Eye (tissue), 1 donor: ENCODE measurements around the gene RAB5A.
"Not testable (repeated sequence)": the region's sequence is repeated elsewhere in the genome, so short reads cannot be mapped to it uniquely, and the experiment has no call there.

ENCODE experiments used
- DNase-seq: peaks from one replicate; pipeline ENCODE4 v3.0.0-alpha.2; 2015

Gene RAB5A

GRCh38 chr3:19946832-19947548 is at the start of gene RAB5A:
TSS of gene RAB5A (plus strand) at chr3:19947097. CDS start at chr3:19950899, 3,802 bp downstream.
- DNase-seq, result peak; percentile 99

- DNase-seq, result no peak
Measured at GRCh38 chr3:19898721-19899120, 48.2 kb upstream of the RAB5A start.

GRCh38 chr3:19899264-19899663 is 47.6 kb upstream of the RAB5A start:
- no peak for DNase-seq

- DNase-seq, result not testable (repeated sequence)
Measured at GRCh38 chr3:19899833-19900232, 47.1 kb upstream of the RAB5A start.

- DNase-seq, result no peak
Measured at GRCh38 chr3:19901337-19901736, 45.6 kb upstream of the RAB5A start.

- no peak for DNase-seq
Measured at GRCh38 chr3:19901918-19902317, 45.0 kb upstream of the RAB5A start.

GRCh38 chr3:19903649-19904048 is 43.2 kb upstream of the RAB5A start:
- no peak for DNase-seq

- no peak for DNase-seq
Measured at GRCh38 chr3:19907523-19907922, 39.4 kb upstream of the RAB5A start.

- DNase-seq, result no peak
Measured at GRCh38 chr3:19911452-19911851, 35.4 kb upstream of the RAB5A start.

- DNase-seq, result no peak
Measured at GRCh38 chr3:19917167-19917566, 29.7 kb upstream of the RAB5A start.

GRCh38 chr3:19920401-19921080 is 26.4 kb upstream of the RAB5A start:
- no peak for DNase-seq

GRCh38 chr3:19931180-19931692 is 15.7 kb upstream of the RAB5A start:
- DNase-seq, result no peak

- DNase-seq, result no peak
Measured at GRCh38 chr3:19931767-19932188, 15.1 kb upstream of the RAB5A start.

GRCh38 chr3:19932422-19932821 is 14.5 kb upstream of the RAB5A start:
- no peak for DNase-seq

GRCh38 chr3:19934098-19934566 is 12.8 kb upstream of the RAB5A start, which contains the start of gene EFHB:
TSS of gene EFHB (minus strand) at chr3:19934217. CDS start at chr3:19934018, 199 bp downstream.
- DNase-seq, result peak; percentile 37

- no peak for DNase-seq
Measured at GRCh38 chr3:19937459-19938294, 9.2 kb upstream of the RAB5A start.

GRCh38 chr3:19938295-19938627 is 8.6 kb upstream of the RAB5A start:
- DNase-seq, result no peak

GRCh38 chr3:19940643-19941042 is 6.3 kb upstream of the RAB5A start:
- no peak for DNase-seq

- no peak for DNase-seq
Measured at GRCh38 chr3:19945534-19945933, 1.4 kb upstream of the RAB5A start.

- no peak for DNase-seq
Measured at GRCh38 chr3:19945969-19946831, 697 bp upstream of the RAB5A start.

- DNase-seq, result no peak
Measured at GRCh38 chr3:19947549-19948225, 790 bp downstream of the RAB5A start.

- DNase-seq, result no peak
Measured at GRCh38 chr3:19948226-19948591, 1.3 kb downstream of the RAB5A start.
